ENCODE measurements around the gene CGGBP1.
"Not testable (repeated sequence)": the region's sequence is repeated elsewhere in the genome, so short reads cannot be mapped to it uniquely, and the experiment has no call there.

The CGGBP1 gene

GRCh38 chr3:88033808-88034207, 25.0 kb downstream of the CGGBP1 start:
- no peak for DNase-seq

- no peak for DNase-seq
These were observed 25.7 kb downstream of the CGGBP1 start for GRCh38 chr3:88033079-88033478.

GRCh38 chr3:88032245-88032644, 26.6 kb downstream of the CGGBP1 start:
- no peak for DNase-seq

GRCh38 chr3:88031642-88032077, 27.1 kb downstream of the CGGBP1 start:
- no peak for DNase-seq

- DNase-seq = no peak
These were observed 28.6 kb downstream of the CGGBP1 start for GRCh38 chr3:88030210-88030609.

- no peak for DNase-seq
These were observed 29.9 kb downstream of the CGGBP1 start for GRCh38 chr3:88028876-88029275.

- DNase-seq = no peak
These were observed 33.7 kb downstream of the CGGBP1 start for GRCh38 chr3:88025001-88025552.

GRCh38 chr3:88019024-88019423, 39.8 kb downstream of the CGGBP1 start:
- DNase-seq = no peak

- not testable (repeated sequence) for DNase-seq
These were observed 43.1 kb downstream of the CGGBP1 start for GRCh38 chr3:88015656-88016055.

GRCh38 chr3:88013592-88013991, 45.2 kb downstream of the CGGBP1 start:
- no peak for DNase-seq

GRCh38 chr3:88010810-88011209, 48.0 kb downstream of the CGGBP1 start:
- no peak for DNase-seq

GRCh38 chr3:88009066-88009465, 49.7 kb downstream of the CGGBP1 start:
- no peak for DNase-seq

GRCh38 chr3:88005066-88005465, 53.7 kb downstream of the CGGBP1 start:
- DNase-seq = no peak

- DNase-seq = no peak
These were observed 55.6 kb downstream of the CGGBP1 start for GRCh38 chr3:88003115-88003755.

- no peak for DNase-seq
These were observed 56.4 kb downstream of the CGGBP1 start for GRCh38 chr3:88002448-88002847.

Measured in activated CD8-positive, alpha-beta memory T cell treated with anti-CD3 and anti-CD28 coated beads, Interleukin-2, amount 50 U/mL, for 4 hours (primary cell).